K562 (cell line): ENCODE measurements around the gene FGF14.

Experiments used
- E2F1 ChIP-seq: sonication (generic); formaldehyde crosslinking; IDR thresholded peaks from 2 replicates; pipeline ENCODE4 v1.8.1; 2023; ENCODE audit warnings: mild to moderate bottlenecking, missing genetic modification reagents, moderate library complexity
- MTA3 ChIP-seq: fragments of 450-650 bp; formaldehyde crosslinking; IDR thresholded peaks from 2 replicates; pipeline ENCODE4 v1.6.1; 2017; ENCODE audit warnings: mild to moderate bottlenecking, borderline replicate concordance
- NFE2L1 ChIP-seq: fragments of 450-650 bp; IDR thresholded peaks from 2 replicates; pipeline ENCODE4 v1.6.1; 2016; ENCODE audit warnings: missing genetic modification characterization, low read depth, mild to moderate bottlenecking, missing compliant biosample characterization, moderate library complexity, borderline replicate concordance
- RAD51 ChIP-seq: fragments of 450-650 bp; IDR thresholded peaks from 2 replicates; pipeline ENCODE4 v1.7.1; 2016; ENCODE audit warnings: low read depth, mild to moderate bottlenecking, borderline replicate concordance
- RNF2 ChIP-seq: sonication (generic); IDR thresholded peaks from 2 replicates; pipeline ENCODE4 v1.6.1; 2016
- SP1 ChIP-seq: sonication (generic); formaldehyde crosslinking; IDR thresholded peaks from 2 replicates; pipeline ENCODE4 v1.8.1; 2022; ENCODE audit warnings: mild to moderate bottlenecking, missing genetic modification reagents
- TCF3 ChIP-seq: sonication (generic); formaldehyde crosslinking; IDR thresholded peaks from 2 replicates; pipeline ENCODE4 v1.4.0; 2020; ENCODE audit warnings: mild to moderate bottlenecking, missing genetic modification reagents
- ZFP1 ChIP-seq: fragments of 450-650 bp; formaldehyde crosslinking; IDR thresholded peaks from 2 replicates; pipeline ENCODE4 v1.4.0; 2020; ENCODE audit warnings: mild to moderate bottlenecking, mixed read lengths
- ZNF24 ChIP-seq: fragments of 450-650 bp; IDR thresholded peaks from 2 replicates; pipeline ENCODE4 v1.6.1; 2016
- ZNF354B ChIP-seq: fragments of 250-450 bp; sonication (Bioruptor Pico); IDR thresholded peaks from 2 replicates; pipeline ENCODE4 v1.4.0; 2020
- ZNF518B ChIP-seq: fragments of 250-450 bp; sonication (Bioruptor Pico); IDR thresholded peaks from 2 replicates; pipeline ENCODE4 v1.5.0; 2021; ENCODE audit warnings: mild to moderate bottlenecking, moderate library complexity

- TF ChIP-seq SP1 (CRISPR knock-in tag) (no peak), ZFP1 (CRISPR knock-in tag) (no peak), RAD51 (no peak), NFE2L1 (tag) (no peak), E2F1 (CRISPR knock-in tag) (no peak), MTA3 (no peak), RNF2 (no peak), ZNF354B (CRISPR knock-in tag) (no peak), ZNF518B (CRISPR knock-in tag) (no peak), TCF3 (no peak), ZNF24 (no peak)
Measured at GRCh38 chr13:101881593-101881992, 520.3 kb downstream of the FGF14 start.
